Endothelial cell of umbilical vein (primary cell): ENCODE results near the gene CDK5. TPM values are rescaled to one million over a fixed set of nuclear protein-coding genes. Genes with fewer than 3 reads are reported as not detected.
A peak's percentile ranks its signal among the peaks of the same experiment; 100 is the strongest.

ENCODE experiments used
- BruUV-seq: library from RNA; stranded (reverse); fragments of 400-500 nt; replicated peaks from 2 replicates; lab custom pipeline; 2021; lab: Mats Ljungman, UMichigan
- CTCF ChIA-PET: fragments of 300-600, 350-600 bp; sonication (Branson Sonifier 250); formaldehyde crosslinking; loops from one replicate; lab custom pipeline; 2021; ENCODE audit warnings: antibody characterized with exemption, inconsistent platforms; lab: Charles Lee
- POLR2A ChIA-PET: fragments of 300-600, 350-600 bp; sonication (Branson Sonifier 250); formaldehyde crosslinking; loops from one replicate; lab custom pipeline; 2021; ENCODE audit warnings: antibody characterized with exemption, inconsistent platforms; lab: Charles Lee
- DNase-seq: peaks from one replicate; pipeline ENCODE4 v3.0.0-alpha.2; 2011; ENCODE audit warnings: low read depth, low spot score
- FAIRE-seq: peaks from 2 replicates; lab custom pipeline; 2011; peaks lifted over from hg19 to GRCh38; lab: Jason Lieb, UNC
- H2AFZ ChIP-seq: 2 replicates; pipeline ENCODE4 v1.6.0; 2012; ENCODE audit warnings: low read depth, low read length, control low read depth, inconsistent platforms
- H3K27ac ChIP-seq: 2 replicates; pipeline ENCODE4 v1.5.1; 2011; ENCODE audit warnings: low read depth, mild to moderate bottlenecking, control low read depth, low read length, moderate library complexity; ENCODE audit not compliant: insufficient read depth
- H3K27me3 ChIP-seq, 2 experiments: 2 replicates each; pipeline versions ENCODE4 v1.6.0 to v1.6.1; 2011; ENCODE audit warnings: low read length in 2 of 2, mixed read lengths in 1 of 2; ENCODE audit not compliant: control insufficient read depth in 2 of 2, insufficient read depth in 2 of 2
- H3K36me3 ChIP-seq, 2 experiments: 2 replicates in 1 of 2; 3 replicates in 1 of 2; pipeline ENCODE4 v1.5.1; 2011; ENCODE audit warnings: low read length in 2 of 2, mild to moderate bottlenecking in 1 of 2, moderate library complexity in 1 of 2; ENCODE audit not compliant: control insufficient read depth in 2 of 2, insufficient read depth in 2 of 2; ENCODE audit errors: extremely low read depth in 1 of 2
- H3K4me1 ChIP-seq: 3 replicates; pipeline ENCODE4 v1.5.1; 2011; ENCODE audit warnings: mild to moderate bottlenecking, low read length; ENCODE audit not compliant: control insufficient read depth, insufficient read depth; ENCODE audit errors: extremely low read depth
- H3K4me2 ChIP-seq: 2 replicates; pipeline ENCODE4 v1.6.1; 2011; ENCODE audit warnings: low read length, control low read depth, mixed read lengths; ENCODE audit not compliant: insufficient read depth
- H3K4me3 ChIP-seq, 3 experiments: fragments of 200-600 bp in 1 of 3; sonication (generic), shearing (Covaris generic) in 1 of 3; replicated peaks in 1 of 3; 2 replicates each; pipeline ENCODE4 v1.5.1; 2011 to 2016; ENCODE audit warnings: control low read depth in 3 of 3, low read length in 3 of 3, mild to moderate bottlenecking in 2 of 3, inconsistent platforms in 1 of 3, low read depth in 1 of 3, moderate library complexity in 1 of 3; ENCODE audit not compliant: insufficient read depth in 1 of 3
- H3K79me2 ChIP-seq: 2 replicates; pipeline ENCODE4 v1.6.0; 2012; ENCODE audit warnings: low read length, inconsistent platforms; ENCODE audit not compliant: control insufficient read depth, insufficient read depth
- H3K9ac ChIP-seq: replicated peaks from 2 replicates; pipeline ENCODE3; 2011; ENCODE audit warnings: low read length, control low read depth; ENCODE audit not compliant: insufficient read depth; ENCODE audit errors: extremely low read depth
- H3K9me1 ChIP-seq: replicated peaks from 3 replicates; pipeline ENCODE4 v1.6.0; 2011; ENCODE audit warnings: mild to moderate bottlenecking, low read length; ENCODE audit not compliant: control insufficient read depth, insufficient read depth; ENCODE audit errors: extremely low read depth
- H3K9me3 ChIP-seq: replicated peaks from 2 replicates; pipeline ENCODE4 v1.5.1; 2012; ENCODE audit warnings: low read length, inconsistent platforms; ENCODE audit not compliant: control insufficient read depth, insufficient read depth
- H4K20me1 ChIP-seq: replicated peaks from 2 replicates; pipeline ENCODE3; 2011; ENCODE audit warnings: mild to moderate bottlenecking, low read length; ENCODE audit not compliant: control insufficient read depth, insufficient read depth; ENCODE audit errors: extremely low read depth
- CTCF ChIP-seq, 2 donors: IDR thresholded peaks; 1 replicate in 1 of 2; 2 replicates in 1 of 2; pipeline ENCODE4 v1.5.1; 2011; ENCODE audit warnings: low read length in 2 of 2, mild to moderate bottlenecking in 2 of 2, moderate library complexity in 2 of 2, control low read depth in 1 of 2, inconsistent platforms in 1 of 2, low read depth in 1 of 2; ENCODE audit not compliant: insufficient read depth in 1 of 2; ENCODE audit errors: extremely low read depth in 1 of 2
- EZH2 ChIP-seq: IDR thresholded peaks from 2 replicates; pipeline ENCODE4 v1.6.1; 2012; ENCODE audit warnings: borderline replicate concordance, low read depth, mild to moderate bottlenecking, moderate library complexity, low read length, inconsistent platforms; ENCODE audit not compliant: severe bottlenecking
- FOS ChIP-seq: IDR thresholded peaks from 2 replicates; pipeline ENCODE4 v1.6.1; 2011; ENCODE audit warnings: mild to moderate bottlenecking, low read length, moderate library complexity, borderline replicate concordance; ENCODE audit not compliant: insufficient read depth
- GATA2 ChIP-seq: IDR thresholded peaks from 2 replicates; pipeline ENCODE4 v1.7.0; 2011; ENCODE audit warnings: low read depth, mild to moderate bottlenecking, moderate library complexity, mixed read lengths, low read length; ENCODE audit not compliant: insufficient read length, insufficient read depth
- JUN ChIP-seq: IDR thresholded peaks from 2 replicates; pipeline ENCODE4 v1.6.1; 2011; ENCODE audit warnings: borderline replicate concordance, low read depth; ENCODE audit not compliant: insufficient read length, insufficient read depth
- MYC ChIP-seq: IDR thresholded peaks from one replicate; pipeline ENCODE4 v1.6.1; 2011; ENCODE audit warnings: mild to moderate bottlenecking, low read depth, low read length
- POLR2A ChIP-seq: IDR thresholded peaks from 2 replicates; pipeline ENCODE4 v1.6.1; 2012; ENCODE audit warnings: low read depth, mild to moderate bottlenecking, control low read depth, low read length
- POLR2AphosphoS5 ChIP-seq: IDR thresholded peaks from 2 replicates; pipeline ENCODE4 v1.6.1; 2012; ENCODE audit warnings: low read depth, mild to moderate bottlenecking, control low read depth, low read length, moderate library complexity; ENCODE audit not compliant: insufficient read depth
- dilution Hi-C: fragments of 300-500 bp; cut with MboI; formaldehyde crosslinking; loops from one replicate; pipeline ENCODE4 v1.15.0; 2019; ENCODE audit warnings: low sequenced_read_pairs; ENCODE audit not compliant: extremely low pct_ligation_motif_present
- intact Hi-C: fragments of 100-400 bp; cut with micrococcal nuclease; formaldehyde crosslinking; loops from one replicate; pipeline ENCODE4 v1.10.0; 2022
- polyA plus RNA-seq, 4 experiments: library from polyadenylated mRNA; depleted of rRNA in 3 of 4; stranded (reverse) in 3 of 4; unstranded in 1 of 4; fragments of >200 nt; gene quantifications; 2 replicates each; pipeline versions ENCODE4 v1.2.1 to v1.2.3, GENCODE V29; 2011 to 2012; ENCODE audit warnings: missing spikeins in 1 of 4
- total RNA-seq: library from RNA; stranded (reverse); gene quantifications from 2 replicates; pipeline ENCODE4 v1.2.3, GENCODE V29; 2021
- TF ChIP-seq, protein P1 (sequence below): IDR thresholded peaks from 2 replicates; pipeline ENCODE4 v1.6.1; 2011; ENCODE audit not compliant: insufficient read depth, insufficient read length

Gene CDK5
- total and polyA plus RNA-seq, 2 donors (not counting 3 experiments of a cell fraction or from before 2014, with no cell fraction given): 16.5 to 38.3 TPM

GRCh38 chr7:151064454-151064853, 6.8 kb upstream of the CDK5 start:
- Histone ChIP-seq H3K9me3 (no peaks in the 10 kb centered on the region), H3K36me3 (peaks cover 12 to 43% of the 10 kb centered on the region in 2 experiments), H3K9me1 (no peaks in the 10 kb centered on the region), H3K4me3 (no peak overlapping the region), H3K4me1 (peaks cover 10% of the 10 kb centered on the region), H3K9ac (no peak overlapping the region), H4K20me1 (no peaks in the 10 kb centered on the region), H3K79me2 (peaks cover 34% of the 10 kb centered on the region), H2AFZ (no peak overlapping the region), H3K27me3 (no peaks in the 10 kb centered on the region), H3K4me2 (no peak overlapping the region), H3K27ac (no peak overlapping the region)
- FAIRE-seq: no peak
- BruUV-seq: TSS peak; percentile 4
- intact Hi-C loops (no loop called here), dilution Hi-C loops (no loop called here)
- DNase-seq: no peak
- CTCF ChIA-PET: no interaction called here
- POLR2A ChIA-PET: no interaction called here
- TF ChIP-seq CTCF (IDR thresholded peaks at IDR 0.05; ENCODE audit: extremely low read depth in 1 of 2, insufficient read depth in 1 of 2, low read depth in 1 of 2, low read length in 2 of 2) (no peak), POLR2A (no peak), JUN (no peak), EZH2 (no peak)

- no peak overlapping the region for H3K27ac ChIP-seq
- H3K4me3 ChIP-seq: no peak overlapping the region
- peaks cover 21% of the 10 kb centered on the region for H3K4me1 ChIP-seq
- peaks cover 34% of the 10 kb centered on the region for H3K79me2 ChIP-seq
- TF ChIP-seq, protein P1, sequence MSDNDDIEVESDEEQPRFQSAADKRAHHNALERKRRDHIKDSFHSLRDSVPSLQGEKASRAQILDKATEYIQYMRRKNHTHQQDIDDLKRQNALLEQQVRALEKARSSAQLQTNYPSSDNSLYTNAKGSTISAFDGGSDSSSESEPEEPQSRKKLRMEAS: no peak
- TF ChIP-seq EZH2 (no peak), GATA2 (no peak), POLR2A (no peak), JUN (no peak), POLR2AphosphoS5 (no peak), MYC (no peak), FOS (no peak), CTCF (IDR thresholded peaks at IDR 0.05; ENCODE audit: extremely low read depth in 1 of 2, insufficient read depth in 1 of 2, low read depth in 1 of 2, low read length in 2 of 2) (no peak)
- peaks cover 12 to 37% of the 10 kb centered on the region in 2 experiments for H3K36me3 ChIP-seq
- no peaks in the 10 kb centered on the region for H3K9me1 ChIP-seq
- ChIA-PET CTCF (no interaction called here), POLR2A (no interaction called here)
- no peak for FAIRE-seq
- H3K27me3 ChIP-seq: no peaks in the 10 kb centered on the region
- no TSS peak for BruUV-seq
- no peak overlapping the region for H3K9ac ChIP-seq
- dilution Hi-C loops: no loop called here
- no peak for DNase-seq
- no peaks in the 10 kb centered on the region for H3K9me3 ChIP-seq
- H4K20me1 ChIP-seq: no peaks in the 10 kb centered on the region
- no peak overlapping the region for H3K4me2 ChIP-seq
- no peak overlapping the region for H2AFZ ChIP-seq
- intact Hi-C loops: no loop called here
These were observed 5.5 kb upstream of the CDK5 start for GRCh38 chr7:151063212-151063561.
